Measurements from ENCODE around the gene MAD1L1. TPM values are rescaled to one million over a fixed set of nuclear protein-coding genes. Genes with fewer than 3 reads are reported as not detected.

MAD1L1 gene
- total RNA-seq, 1 experiment from 2014 or later, result 43.8 TPM

DNA sequence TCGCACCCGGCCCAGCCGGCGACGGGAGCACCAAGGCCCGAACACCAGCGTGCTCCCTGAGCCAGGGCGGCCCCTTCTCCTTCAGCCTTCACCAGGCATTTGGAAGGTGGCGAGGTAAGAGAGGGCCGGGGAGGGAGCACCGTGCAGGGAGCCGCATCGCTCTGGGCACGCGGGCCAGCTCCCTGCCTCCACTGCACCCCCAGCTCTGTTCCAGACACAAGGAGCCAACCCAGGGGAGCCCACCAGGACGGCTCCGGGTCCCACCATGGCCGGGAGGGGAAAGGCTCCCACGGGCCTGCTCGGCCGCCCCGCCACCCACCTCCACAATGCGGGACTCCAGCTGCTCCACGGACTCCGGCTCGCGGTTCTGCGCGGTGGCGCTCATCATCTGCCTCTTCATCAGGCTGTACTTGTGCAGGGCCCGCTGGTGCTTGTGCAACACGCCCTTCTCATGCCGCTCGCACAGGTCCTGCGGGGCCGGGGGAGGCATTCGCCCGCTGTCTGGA lies 24.4 kb upstream of the MAD1L1 start:
- Mint-ChIP-seq H3K4me1 (no peaks in the 10 kb centered on the region), H3K4me3 (no peak overlapping the region), H3K9me3 (no peaks in the 10 kb centered on the region), H3K36me3 (peaks cover 7% of the 10 kb centered on the region; the same call in 1 of the 2 replicates), H3K27me3 (ENCODE audit: low read depth) (no peaks in the 10 kb centered on the region), H3K27ac (no peak overlapping the region)
- ATAC-seq (no peak), DNase-seq (ENCODE audit: low spot score) (no peak)
- POLR2A ChIA-PET, result interaction anchor here (0.5 to 0.6 kb wide), 2 partner anchors 74 to 90 kb away, joined by 4 read pairs; no protein-coding TSS in a partner anchor
- TF ChIP-seq NR1H2 (CRISPR knock-in tag; IDR thresholded peaks at IDR 0.05) (no peak), ZNF263 (CRISPR knock-in tag; IDR thresholded peaks at IDR 0.05; ENCODE audit: low read depth) (no peak), ZNF219 (CRISPR knock-in tag; IDR thresholded peaks at IDR 0.05; ENCODE audit: borderline replicate concordance) (no peak), OVOL2 (CRISPR knock-in tag; IDR thresholded peaks at IDR 0.05; ENCODE audit: borderline replicate concordance) (no peak), SP1 (CRISPR knock-in tag; conservative IDR thresholded peaks at IDR 0.05) (no peak)
- TF ChIP-seq, protein P1, sequence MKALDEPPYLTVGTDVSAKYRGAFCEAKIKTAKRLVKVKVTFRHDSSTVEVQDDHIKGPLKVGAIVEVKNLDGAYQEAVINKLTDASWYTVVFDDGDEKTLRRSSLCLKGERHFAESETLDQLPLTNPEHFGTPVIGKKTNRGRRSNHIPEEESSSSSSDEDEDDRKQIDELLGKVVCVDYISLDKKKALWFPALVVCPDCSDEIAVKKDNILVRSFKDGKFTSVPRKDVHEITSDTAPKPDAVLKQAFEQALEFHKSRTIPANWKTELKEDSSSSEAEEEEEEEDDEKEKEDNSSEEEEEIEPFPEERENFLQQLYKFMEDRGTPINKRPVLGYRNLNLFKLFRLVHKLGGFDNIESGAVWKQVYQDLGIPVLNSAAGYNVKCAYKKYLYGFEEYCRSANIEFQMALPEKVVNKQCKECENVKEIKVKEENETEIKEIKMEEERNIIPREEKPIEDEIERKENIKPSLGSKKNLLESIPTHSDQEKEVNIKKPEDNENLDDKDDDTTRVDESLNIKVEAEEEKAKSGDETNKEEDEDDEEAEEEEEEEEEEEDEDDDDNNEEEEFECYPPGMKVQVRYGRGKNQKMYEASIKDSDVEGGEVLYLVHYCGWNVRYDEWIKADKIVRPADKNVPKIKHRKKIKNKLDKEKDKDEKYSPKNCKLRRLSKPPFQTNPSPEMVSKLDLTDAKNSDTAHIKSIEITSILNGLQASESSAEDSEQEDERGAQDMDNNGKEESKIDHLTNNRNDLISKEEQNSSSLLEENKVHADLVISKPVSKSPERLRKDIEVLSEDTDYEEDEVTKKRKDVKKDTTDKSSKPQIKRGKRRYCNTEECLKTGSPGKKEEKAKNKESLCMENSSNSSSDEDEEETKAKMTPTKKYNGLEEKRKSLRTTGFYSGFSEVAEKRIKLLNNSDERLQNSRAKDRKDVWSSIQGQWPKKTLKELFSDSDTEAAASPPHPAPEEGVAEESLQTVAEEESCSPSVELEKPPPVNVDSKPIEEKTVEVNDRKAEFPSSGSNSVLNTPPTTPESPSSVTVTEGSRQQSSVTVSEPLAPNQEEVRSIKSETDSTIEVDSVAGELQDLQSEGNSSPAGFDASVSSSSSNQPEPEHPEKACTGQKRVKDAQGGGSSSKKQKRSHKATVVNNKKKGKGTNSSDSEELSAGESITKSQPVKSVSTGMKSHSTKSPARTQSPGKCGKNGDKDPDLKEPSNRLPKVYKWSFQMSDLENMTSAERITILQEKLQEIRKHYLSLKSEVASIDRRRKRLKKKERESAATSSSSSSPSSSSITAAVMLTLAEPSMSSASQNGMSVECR (CRISPR knock-in tag; IDR thresholded peaks at IDR 0.05; ENCODE audit: borderline replicate concordance), result no peak
- TF ChIP-seq, protein P2, sequence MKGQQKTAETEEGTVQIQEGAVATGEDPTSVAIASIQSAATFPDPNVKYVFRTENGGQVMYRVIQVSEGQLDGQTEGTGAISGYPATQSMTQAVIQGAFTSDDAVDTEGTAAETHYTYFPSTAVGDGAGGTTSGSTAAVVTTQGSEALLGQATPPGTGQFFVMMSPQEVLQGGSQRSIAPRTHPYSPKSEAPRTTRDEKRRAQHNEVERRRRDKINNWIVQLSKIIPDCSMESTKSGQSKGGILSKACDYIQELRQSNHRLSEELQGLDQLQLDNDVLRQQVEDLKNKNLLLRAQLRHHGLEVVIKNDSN (CRISPR knock-in tag; IDR thresholded peaks at IDR 0.05), result no peak
- TF ChIP-seq, protein P3, sequence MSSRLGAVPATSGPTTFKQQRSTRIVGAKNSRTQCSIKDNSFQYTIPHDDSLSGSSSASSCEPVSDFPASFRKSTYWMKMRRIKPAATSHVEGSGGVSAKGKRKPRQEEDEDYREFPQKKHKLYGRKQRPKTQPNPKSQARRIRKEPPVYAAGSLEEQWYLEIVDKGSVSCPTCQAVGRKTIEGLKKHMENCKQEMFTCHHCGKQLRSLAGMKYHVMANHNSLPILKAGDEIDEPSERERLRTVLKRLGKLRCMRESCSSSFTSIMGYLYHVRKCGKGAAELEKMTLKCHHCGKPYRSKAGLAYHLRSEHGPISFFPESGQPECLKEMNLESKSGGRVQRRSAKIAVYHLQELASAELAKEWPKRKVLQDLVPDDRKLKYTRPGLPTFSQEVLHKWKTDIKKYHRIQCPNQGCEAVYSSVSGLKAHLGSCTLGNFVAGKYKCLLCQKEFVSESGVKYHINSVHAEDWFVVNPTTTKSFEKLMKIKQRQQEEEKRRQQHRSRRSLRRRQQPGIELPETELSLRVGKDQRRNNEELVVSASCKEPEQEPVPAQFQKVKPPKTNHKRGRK (CRISPR knock-in tag; IDR thresholded peaks at IDR 0.05; ENCODE audit: borderline replicate concordance), result no peak
- TF ChIP-seq, protein P4, sequence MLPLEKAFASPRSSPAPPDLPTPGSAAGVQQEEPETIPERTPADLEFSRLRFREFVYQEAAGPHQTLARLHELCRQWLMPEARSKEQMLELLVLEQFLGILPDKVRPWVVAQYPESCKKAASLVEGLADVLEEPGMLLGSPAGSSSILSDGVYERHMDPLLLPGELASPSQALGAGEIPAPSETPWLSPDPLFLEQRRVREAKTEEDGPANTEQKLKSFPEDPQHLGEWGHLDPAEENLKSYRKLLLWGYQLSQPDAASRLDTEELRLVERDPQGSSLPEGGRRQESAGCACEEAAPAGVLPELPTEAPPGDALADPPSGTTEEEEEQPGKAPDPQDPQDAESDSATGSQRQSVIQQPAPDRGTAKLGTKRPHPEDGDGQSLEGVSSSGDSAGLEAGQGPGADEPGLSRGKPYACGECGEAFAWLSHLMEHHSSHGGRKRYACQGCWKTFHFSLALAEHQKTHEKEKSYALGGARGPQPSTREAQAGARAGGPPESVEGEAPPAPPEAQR (CRISPR knock-in tag; IDR thresholded peaks at IDR 0.05), result no peak
- TF ChIP-seq, protein P5, sequence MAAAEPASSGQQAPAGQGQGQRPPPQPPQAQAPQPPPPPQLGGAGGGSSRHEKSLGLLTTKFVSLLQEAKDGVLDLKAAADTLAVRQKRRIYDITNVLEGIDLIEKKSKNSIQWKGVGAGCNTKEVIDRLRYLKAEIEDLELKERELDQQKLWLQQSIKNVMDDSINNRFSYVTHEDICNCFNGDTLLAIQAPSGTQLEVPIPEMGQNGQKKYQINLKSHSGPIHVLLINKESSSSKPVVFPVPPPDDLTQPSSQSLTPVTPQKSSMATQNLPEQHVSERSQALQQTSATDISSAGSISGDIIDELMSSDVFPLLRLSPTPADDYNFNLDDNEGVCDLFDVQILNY (CRISPR knock-in tag; IDR thresholded peaks at IDR 0.05), result no peak
- CTCF ChIA-PET, result interaction anchor here (0.7 kb wide), 2 partner anchors 91 kb away, joined by 3 to 4 read pairs; no protein-coding TSS in a partner anchor

DNA sequence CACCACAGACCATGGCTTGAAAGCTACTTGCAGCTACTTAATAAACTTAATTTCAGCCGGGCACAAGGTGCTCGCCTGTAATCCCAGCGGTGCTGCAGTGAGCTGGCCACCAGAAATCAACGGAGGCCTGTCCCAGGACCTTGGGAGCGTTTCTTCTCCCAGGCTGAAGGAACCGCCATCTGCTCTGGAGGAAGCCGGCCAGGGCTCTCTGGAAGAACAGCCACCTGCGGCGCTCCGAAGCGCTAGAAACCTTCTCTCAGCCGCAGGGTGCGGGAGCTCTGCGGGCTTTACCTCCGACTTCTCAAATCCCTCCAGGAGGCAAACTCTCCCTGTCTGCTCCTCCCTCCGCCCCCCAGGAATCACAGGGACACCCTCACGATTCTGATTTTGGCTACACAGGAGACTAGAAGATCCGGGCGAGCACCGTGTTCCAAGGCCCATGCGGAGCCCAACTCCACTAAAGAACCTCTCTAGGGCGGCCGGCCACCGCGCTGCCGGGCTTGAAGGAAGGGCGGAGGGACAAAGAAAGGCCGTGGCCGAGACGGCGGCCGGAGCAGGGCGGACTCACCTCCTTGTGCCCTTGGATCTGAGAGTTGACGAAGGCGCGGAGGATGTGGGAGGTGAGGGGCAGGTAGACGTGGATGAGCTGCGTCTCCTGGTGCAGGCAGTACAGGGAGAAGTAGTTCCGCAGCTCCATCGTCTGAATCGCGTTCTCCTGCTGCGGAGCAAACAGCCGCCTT lies 23.7 kb upstream of the MAD1L1 start:
- no peak for ATAC-seq
- H3K27me3 Mint-ChIP-seq (ENCODE audit: low read depth), result no peaks in the 10 kb centered on the region
- peaks cover 7% of the 10 kb centered on the region for H3K36me3 Mint-ChIP-seq
- TF ChIP-seq NFYB (CRISPR knock-in tag; conservative IDR thresholded peaks at IDR 0.05; ENCODE audit: low read depth), result no peak
- no peak for TF ChIP-seq ZNF263 (CRISPR knock-in tag; IDR thresholded peaks at IDR 0.05; ENCODE audit: low read depth)
- no peak for TF ChIP-seq NFATC4 (CRISPR knock-in tag; IDR thresholded peaks at IDR 0.05)
- TF ChIP-seq, protein P6, sequence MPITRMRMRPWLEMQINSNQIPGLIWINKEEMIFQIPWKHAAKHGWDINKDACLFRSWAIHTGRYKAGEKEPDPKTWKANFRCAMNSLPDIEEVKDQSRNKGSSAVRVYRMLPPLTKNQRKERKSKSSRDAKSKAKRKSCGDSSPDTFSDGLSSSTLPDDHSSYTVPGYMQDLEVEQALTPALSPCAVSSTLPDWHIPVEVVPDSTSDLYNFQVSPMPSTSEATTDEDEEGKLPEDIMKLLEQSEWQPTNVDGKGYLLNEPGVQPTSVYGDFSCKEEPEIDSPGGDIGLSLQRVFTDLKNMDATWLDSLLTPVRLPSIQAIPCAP (CRISPR knock-in tag; IDR thresholded peaks at IDR 0.05), result no peak
- no peak overlapping the region for H3K27ac Mint-ChIP-seq
- ChIA-PET CTCF (interaction anchor here (0.7 kb wide), 1 partner anchor 92 kb away, joined by 4 read pairs; no protein-coding TSS in a partner anchor), POLR2A (no interaction called here)
- DNase-seq (ENCODE audit: low spot score), result no peak
- no peak overlapping the region for H3K4me3 Mint-ChIP-seq
- no peaks in the 10 kb centered on the region for H3K9me3 Mint-ChIP-seq
- H3K4me1 Mint-ChIP-seq, result no peaks in the 10 kb centered on the region
